T-helper 2 cell (primary cell): ENCODE results near the gene SPATA9.
A peak's percentile ranks its signal among the peaks of the same experiment; 100 is the strongest.

Source experiments
- DNase-seq, 5 experiments: peaks; one replicate each; pipeline versions ENCODE4 v3.0.0 to v3.0.0-alpha.2; 2012 to 2022
- total RNA-seq, 2 donors: gene quantifications; one replicate each; lab custom pipeline; 2026; lab: John Stamatoyannopoulos, UW

The SPATA9 gene, protein sequence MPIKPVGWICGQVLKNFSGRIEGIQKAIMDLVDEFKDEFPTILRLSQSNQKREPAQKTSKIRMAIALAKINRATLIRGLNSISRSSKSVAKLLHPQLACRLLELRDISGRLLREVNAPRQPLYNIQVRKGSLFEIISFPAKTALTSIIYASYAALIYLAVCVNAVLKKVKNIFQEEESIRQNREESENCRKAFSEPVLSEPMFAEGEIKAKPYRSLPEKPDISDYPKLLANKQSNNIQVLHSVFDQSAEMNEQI
- 0 reads per million in 2 donors for total RNA-seq

DNA sequence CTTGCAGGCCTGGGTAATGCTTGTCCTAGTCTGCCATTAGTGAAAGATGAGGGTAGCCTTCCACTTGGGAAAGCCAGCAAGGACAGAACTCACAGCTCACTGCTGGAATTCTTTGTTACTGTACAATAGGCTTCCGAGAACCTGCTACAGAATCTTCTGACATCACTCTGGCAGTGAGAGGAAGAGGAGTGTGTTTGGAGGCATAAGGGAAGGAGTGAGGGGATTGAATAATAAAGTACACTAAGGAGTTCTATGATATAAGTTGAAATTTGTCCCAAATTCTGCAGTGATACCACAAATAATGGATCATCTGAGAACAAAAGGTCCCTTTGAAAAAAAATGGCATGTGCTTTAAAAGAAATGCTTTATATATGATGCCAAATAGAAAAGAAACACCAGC, at the start of gene SPATA9:
SPATA9 (minus strand) TSS at position 101 of the 400 bp plus-strand sequence. CDS start 137 bp downstream, outside the sequence.
- no peak for DNase-seq

DNA sequence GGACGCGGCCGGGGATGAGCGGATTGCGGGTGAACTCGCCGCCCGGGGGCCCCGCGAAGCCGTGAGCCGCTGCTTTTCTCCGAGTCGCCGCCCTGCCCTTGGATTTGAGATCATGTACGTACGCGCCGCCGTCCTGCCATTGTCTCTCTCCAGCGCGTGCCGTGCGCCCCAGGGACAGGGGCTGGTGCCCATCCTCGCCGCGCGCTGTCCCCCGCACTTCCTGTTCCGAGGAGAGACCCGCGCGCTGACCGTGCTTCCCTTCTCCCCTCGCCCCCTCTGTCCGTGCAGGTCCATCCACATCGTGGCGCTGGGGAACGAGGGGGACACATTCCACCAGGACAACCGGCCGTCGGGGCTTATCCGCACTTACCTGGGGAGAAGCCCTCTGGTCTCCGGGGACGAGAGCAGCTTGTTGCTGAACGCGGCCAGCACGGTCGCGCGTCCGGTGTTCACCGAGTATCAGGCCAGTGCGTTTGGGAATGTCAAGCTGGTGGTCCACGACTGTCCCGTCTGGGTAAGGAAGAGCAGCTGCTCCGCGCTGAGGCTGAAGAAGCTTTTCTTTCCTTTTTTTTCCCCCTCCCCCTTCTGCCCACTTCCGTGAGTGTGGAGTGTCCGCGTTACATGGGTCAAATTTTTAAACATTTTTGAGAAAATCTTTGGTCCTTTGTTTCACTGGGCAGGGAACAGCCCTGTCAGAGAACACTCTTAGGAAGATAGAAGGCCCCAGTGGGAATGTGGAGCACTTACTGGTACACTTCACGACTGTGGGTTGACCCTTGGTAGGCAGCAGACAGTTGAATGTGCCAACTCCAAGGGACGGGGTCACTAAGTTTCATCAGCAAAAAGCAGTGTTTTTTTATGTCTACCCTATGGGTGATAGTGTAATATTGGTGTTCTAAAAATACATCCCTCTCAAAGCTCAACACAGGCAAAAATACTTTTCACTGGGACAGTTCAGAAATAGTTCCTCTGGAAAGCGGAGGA, 49.1 kb upstream of the SPATA9 start:
- peak; percentile 8 to 56 (median 21) for DNase-seq

- DNase-seq: peak in 4 of 5 experiments; percentile 6 to 34 (median 20)
Measured at GRCh38 chr5:95730730-95731570, 48.2 kb upstream of the SPATA9 start, which contains the start of gene RHOBTB3. Gene RHOBTB3, plus strand, starts transcription at chr5:95731336. Its CDS starts 347 bp downstream, at chr5:95731683.

- DNase-seq: no peak
Measured at GRCh38 chr5:95730011-95730700, 47.4 kb upstream of the SPATA9 start.

DNA sequence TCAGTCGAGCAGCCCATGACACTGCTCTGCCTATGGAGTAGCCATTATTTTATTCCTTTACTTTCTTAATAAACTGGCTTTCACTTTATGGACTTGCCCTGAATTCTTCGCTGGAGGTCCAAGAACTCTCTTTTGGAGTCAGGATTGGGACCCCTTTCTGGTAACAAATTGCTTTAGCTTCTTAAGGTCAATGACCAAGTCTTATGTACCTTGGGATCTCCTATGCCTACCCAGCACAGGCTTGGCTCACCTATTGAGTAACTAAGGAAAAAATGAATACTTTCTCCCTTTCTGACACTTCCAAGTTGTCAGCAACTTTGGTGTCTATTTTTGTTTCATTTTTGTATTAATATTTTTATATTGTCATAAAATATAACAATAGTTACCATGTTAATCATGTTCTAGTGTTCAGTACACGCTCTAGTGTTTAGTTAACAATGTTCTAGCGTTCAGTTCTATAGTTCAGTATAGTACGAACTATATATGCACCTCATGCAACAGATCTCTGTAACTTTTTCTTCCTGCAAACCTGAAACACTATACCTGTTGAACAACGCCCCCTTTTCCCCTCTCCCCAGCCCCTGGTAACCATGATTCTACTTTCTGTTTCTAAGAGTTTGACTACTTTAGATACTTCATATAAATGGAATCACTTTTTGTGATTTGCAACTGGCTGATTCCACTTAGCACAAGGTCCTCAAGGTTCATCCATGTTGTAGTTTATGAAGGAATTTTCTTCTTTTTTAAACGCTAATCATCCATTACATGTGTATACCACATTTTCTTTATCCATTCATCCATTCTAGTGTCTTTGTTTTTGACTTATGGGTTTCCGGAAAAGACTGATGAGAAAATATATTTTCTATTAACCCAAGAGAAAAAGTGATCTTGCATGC, 46.6 kb upstream of the SPATA9 start:
- no peak for DNase-seq

GRCh38 chr5:95728494-95729114, 45.8 kb upstream of the SPATA9 start:
- no peak for DNase-seq

- DNase-seq: no peak
Measured at GRCh38 chr5:95727764-95728191, 45.0 kb upstream of the SPATA9 start.

DNA sequence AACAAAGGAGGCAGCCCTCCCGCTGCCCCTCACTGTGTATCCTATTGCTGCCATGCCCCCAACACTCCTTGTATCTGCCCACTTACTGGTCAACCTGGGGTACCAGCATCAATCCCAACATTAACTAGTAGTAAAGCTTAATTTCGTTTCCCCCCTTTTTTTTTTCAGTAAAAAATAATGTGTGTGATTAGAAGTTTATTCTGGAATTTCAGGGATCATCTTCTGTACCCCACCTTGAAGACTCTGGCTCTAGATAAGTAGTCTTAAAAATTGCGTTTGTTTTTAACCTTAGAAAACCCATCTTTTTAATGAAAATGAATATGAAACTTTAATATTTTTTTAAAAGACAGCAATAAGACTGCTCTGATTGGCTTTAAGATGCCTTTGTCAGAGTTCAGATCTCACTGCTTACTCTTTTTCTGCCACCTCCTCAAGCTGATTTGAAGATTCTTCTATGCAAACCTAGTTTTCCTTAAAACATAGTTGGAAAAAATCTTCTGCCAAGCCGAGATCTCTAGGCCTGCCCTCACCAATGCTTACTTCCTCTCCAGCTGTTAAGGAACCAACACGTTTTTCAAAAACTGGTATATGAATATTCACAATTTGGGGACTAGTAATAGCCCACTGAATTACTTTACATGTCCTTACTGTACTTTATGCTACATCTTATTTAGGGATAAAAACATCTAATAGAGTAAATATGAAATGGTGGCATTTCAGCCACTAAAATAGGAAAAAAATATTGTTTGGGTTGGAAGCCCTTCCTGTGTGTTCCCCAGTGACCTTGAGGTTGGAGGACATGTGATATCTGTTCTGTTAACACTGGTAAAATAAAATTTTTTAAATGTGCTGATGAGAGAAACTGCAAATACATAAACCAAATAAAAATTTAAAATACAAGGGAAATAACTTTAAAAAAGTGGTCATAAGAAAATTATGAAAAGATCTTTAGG, 44.3 kb upstream of the SPATA9 start:
- DNase-seq: no peak

GRCh38 chr5:95725937-95726810, 43.4 kb upstream of the SPATA9 start:
- no peak for DNase-seq

GRCh38 chr5:95725071-95725820, 42.5 kb upstream of the SPATA9 start:
- DNase-seq: no peak

- no peak for DNase-seq
Measured at GRCh38 chr5:95723632-95724369, 41.0 kb upstream of the SPATA9 start.

- no peak for DNase-seq
Measured at GRCh38 chr5:95721582-95722295, 38.9 kb upstream of the SPATA9 start.

- no peak for DNase-seq
Measured at GRCh38 chr5:95720094-95720786, 37.4 kb upstream of the SPATA9 start.

DNA sequence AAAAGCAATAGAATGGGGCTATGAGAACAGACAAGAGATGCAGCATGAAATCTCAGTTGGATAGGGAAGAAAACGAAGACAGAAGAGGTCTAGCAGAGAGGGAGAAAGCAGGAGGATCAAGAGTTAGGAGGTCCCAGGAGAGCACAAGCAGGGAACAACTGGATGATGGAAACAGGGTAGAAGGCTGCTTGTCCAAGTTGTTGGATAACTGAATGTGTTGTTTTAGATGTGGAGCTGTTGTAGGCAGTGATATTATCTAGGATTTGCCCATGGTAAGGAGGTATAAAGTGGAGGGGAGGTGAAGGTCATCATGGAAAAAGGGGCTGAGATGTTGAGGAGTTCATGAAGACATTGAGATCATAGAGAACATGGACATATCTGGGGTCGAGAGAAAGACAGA, 35.9 kb upstream of the SPATA9 start:
- no peak for DNase-seq

- DNase-seq: peak in 1 of 5 experiments; percentile 84
Measured at GRCh38 chr5:95718203-95718602, 35.4 kb upstream of the SPATA9 start.
